Fibroblast of mammary gland (primary cell): ENCODE data around the gene FBXL19.

Source experiments
- DNase-seq: peaks from one replicate; pipeline ENCODE4 v3.0.0-alpha.2; 2010; ENCODE audit warnings: low read depth
- H3K4me3 ChIP-seq: 2 replicates; pipeline ENCODE4 v1.5.1; 2011; ENCODE audit warnings: low read depth, mild to moderate bottlenecking, low read length, moderate library complexity; ENCODE audit not compliant: control insufficient read depth
- CTCF ChIP-seq: conservative IDR thresholded peaks from 2 replicates; pipeline ENCODE4 v1.5.1; 2011; ENCODE audit warnings: low read depth, low read length, inconsistent platforms; ENCODE audit not compliant: control insufficient read depth, insufficient read depth

FBXL19 gene

GRCh38 chr16:30956601-30957455 is 33.5 kb downstream of the FBXL19 start:
- DNase-seq: peak; percentile 83
- TF ChIP-seq CTCF: no peak
- peak overlapping the region; percentile 89 for H3K4me3 ChIP-seq

- TF ChIP-seq CTCF: no peak
- peak; percentile 95 for DNase-seq
- H3K4me3 ChIP-seq: peak within 1 kb of the TSS; percentile 89
These were observed 34.2 kb downstream of the FBXL19 start, which contains the start of gene SETD1A for GRCh38 chr16:30957456-30958174. TSS of gene SETD1A (plus strand) at chr16:30957754. CDS start at chr16:30958732, 978 bp downstream.

- peak overlapping the region; percentile 89 for H3K4me3 ChIP-seq
- DNase-seq: peak; percentile 42
- TF ChIP-seq CTCF: no peak
These were observed 35.1 kb downstream of the FBXL19 start for GRCh38 chr16:30958175-30959079.

GRCh38 chr16:30961384-30961783 is 38.0 kb downstream of the FBXL19 start:
- no peak overlapping the region for H3K4me3 ChIP-seq
- TF ChIP-seq CTCF: no peak
- no peak for DNase-seq

GRCh38 chr16:30963925-30964511 is 40.6 kb downstream of the FBXL19 start:
- no peak for DNase-seq
- no peak overlapping the region for H3K4me3 ChIP-seq
- TF ChIP-seq CTCF: no peak
